ENCODE data around the gene RPL27.

The RPL27 gene

GRCh38 chr17:43021741-43022512 lies 23.7 kb downstream of the RPL27 start, which contains the start of gene VAT1:
VAT1 (minus strand) TSS chr17:43022385; CDS start chr17:43022322, 63 bp downstream.
- peak; percentile 28 for DNase-seq

GRCh38 chr17:43024407-43025289 lies 26.4 kb downstream of the RPL27 start, which contains the start of gene RND2:
RND2 (plus strand) TSS chr17:43025231; CDS start chr17:43025348, 117 bp downstream.
- peak; percentile 88 for DNase-seq

DNA sequence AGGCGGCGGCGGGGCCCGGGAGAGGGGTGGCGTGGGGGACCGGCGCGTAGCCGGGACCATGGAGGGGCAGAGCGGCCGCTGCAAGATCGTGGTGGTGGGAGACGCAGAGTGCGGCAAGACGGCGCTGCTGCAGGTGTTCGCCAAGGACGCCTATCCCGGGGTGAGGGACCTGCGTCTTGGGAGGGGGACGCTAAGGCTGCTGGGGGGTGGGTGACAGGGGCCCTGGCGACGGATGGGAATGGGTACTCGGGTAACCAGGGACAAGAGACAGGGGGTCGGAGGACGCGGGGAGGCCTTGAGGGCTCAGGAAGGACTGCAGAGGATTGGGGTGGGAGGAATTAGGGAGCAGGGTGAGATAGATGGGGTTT lies 27.1 kb downstream of the RPL27 start:
- no peak for DNase-seq

- no peak for DNase-seq
These were observed 27.7 kb downstream of the RPL27 start for GRCh38 chr17:43025766-43026537.

- DNase-seq, result no peak
These were observed 28.4 kb downstream of the RPL27 start for GRCh38 chr17:43026595-43026994.

- DNase-seq, result no peak
These were observed 29.1 kb downstream of the RPL27 start for GRCh38 chr17:43027091-43028032.

DNA sequence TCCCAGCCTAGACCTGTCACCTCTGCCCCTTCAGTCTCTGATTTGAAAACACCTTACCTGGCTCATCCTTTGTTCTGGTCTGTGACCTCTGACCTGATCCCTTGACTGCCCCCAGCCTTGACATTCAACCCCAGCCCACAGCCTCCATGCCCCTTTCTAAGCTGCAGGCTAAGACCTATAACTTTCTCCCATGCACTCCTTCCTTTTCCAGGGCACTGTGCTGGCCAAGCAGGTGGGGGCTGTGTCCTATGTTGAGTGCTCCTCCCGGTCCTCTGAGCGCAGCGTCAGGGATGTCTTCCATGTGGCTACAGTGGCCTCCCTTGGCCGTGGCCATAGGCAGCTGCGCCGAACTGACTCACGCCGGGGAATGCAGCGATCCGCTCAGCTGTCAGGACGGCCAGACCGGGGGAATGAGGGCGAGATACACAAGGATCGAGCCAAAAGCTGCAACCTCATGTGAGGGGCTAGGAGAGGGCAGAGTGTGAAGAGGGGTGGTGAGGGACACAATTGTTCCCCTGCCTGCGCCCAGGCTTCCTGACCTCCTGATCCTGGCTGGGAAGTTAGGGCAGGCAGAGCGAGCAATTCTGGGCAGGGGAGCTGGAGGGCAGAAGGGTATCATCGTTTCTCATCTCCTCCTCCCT lies 30.1 kb downstream of the RPL27 start:
- DNase-seq, result no peak

GRCh38 chr17:43030137-43030767 lies 32.0 kb downstream of the RPL27 start:
- no peak for DNase-seq

DNA sequence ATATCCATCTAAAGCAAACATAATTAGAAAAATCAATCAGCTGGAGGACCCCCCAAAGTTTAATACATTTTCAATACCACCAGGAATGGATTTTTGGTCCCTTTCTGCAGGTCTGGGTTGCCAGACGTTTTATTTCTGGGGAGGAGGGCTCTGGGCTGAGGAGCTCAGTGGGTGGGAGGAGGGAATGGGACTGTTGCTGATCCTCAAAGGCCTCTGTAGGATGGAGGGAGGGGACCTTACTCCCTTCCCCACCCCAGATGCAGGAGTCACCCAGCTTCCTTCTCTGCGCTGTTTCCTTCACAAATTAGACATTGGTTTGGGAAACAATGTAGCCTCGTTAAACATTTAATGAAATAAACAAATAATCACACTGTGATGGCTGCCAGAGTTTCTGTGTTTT lies 33.4 kb downstream of the RPL27 start:
- no peak for DNase-seq

GRCh38 chr17:43033948-43034881 lies 36.0 kb downstream of the RPL27 start:
- no peak for DNase-seq

- DNase-seq, result no peak
These were observed 36.7 kb downstream of the RPL27 start for GRCh38 chr17:43034894-43035293.

- DNase-seq, result no peak
These were observed 41.4 kb downstream of the RPL27 start for GRCh38 chr17:43039646-43040045.

- no peak for DNase-seq
These were observed 42.4 kb downstream of the RPL27 start for GRCh38 chr17:43040655-43041054.

DNA sequence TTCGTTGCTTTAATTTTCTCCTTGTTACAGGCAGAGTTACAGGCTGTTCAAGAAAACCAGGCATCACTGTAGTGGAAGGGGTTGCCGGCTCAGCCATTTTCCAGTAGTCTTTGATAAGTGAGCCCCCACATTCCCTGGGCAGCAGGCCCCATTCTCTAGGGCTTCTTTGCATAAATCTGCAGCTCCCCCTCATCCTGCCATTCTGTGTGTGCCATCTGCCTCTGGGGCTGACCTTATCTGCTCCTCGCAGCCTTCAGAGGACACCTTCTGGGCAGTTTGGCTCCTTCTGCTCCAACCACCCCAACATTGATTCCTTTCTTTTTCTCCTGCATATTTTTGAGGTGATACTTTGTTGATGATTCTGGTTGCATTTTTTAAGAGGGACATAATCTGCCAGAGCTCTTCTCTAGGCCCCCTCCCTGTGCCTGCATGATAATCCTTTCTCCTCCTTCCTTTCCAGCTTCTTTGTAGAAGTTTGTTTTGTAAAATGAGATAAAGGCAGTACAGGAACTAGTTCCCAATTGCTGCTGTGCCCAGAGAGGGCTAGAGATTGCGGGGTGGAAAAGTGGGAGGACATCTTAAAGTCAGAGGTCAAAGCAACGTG lies 43.9 kb downstream of the RPL27 start:
- no peak for DNase-seq

DNA sequence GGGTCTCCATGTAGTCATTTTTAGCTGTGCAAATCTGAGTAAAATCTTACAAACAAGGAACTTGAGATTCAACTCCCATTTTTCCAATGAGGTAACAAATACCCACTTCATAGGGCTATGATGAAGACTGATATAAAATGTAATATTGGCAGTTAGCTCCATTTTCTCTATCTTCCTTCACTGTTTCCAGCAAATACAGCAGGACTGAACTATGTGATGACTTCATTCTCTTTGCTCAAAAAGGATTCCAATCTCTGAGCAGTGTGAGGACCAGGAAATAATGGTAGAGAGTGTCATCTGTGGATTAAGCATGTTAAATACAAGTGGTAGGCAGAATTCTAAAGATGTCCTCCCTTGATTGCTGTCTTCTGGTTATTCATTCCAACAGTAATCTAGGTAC lies 45.1 kb downstream of the RPL27 start:
- DNase-seq, result no peak

GRCh38 chr17:43044024-43044423 lies 45.8 kb downstream of the RPL27 start:
- no peak for DNase-seq

GRCh38 chr17:43051969-43052368 lies 53.8 kb downstream of the RPL27 start:
- DNase-seq, result no peak
